Adipocyte (in vitro differentiated cells): ENCODE results near the gene FMN2.
"Not testable (repeated sequence)": the region's sequence is repeated elsewhere in the genome, so short reads cannot be mapped to it uniquely, and the experiment has no call there.

ENCODE experiments used
- DNase-seq: peaks from one replicate; pipeline ENCODE4 v3.0.0-alpha.2; 2015; ENCODE audit warnings: low read depth
- H3K27me3 ChIP-seq: replicated peaks from 2 replicates; pipeline ENCODE4 v1.7.0; 2013; ENCODE audit warnings: mild to moderate bottlenecking, low read length, moderate library complexity; ENCODE audit not compliant: control insufficient read depth, insufficient read depth
- H3K36me3 ChIP-seq: 2 replicates; pipeline ENCODE4 v1.7.0; 2013; ENCODE audit warnings: low read length, mild to moderate bottlenecking, moderate library complexity; ENCODE audit not compliant: control insufficient read depth, insufficient read depth, severe bottlenecking
- H3K4me1 ChIP-seq: 2 replicates; pipeline ENCODE4 v1.7.0; 2013; ENCODE audit warnings: mild to moderate bottlenecking, low read length, moderate library complexity; ENCODE audit not compliant: control insufficient read depth, insufficient read depth
- H3K4me3 ChIP-seq: 2 replicates; pipeline ENCODE4 v1.7.0; 2013; ENCODE audit warnings: mild to moderate bottlenecking, low read length, moderate library complexity
- H3K9ac ChIP-seq: 2 replicates; pipeline ENCODE4 v1.7.0; 2013; ENCODE audit warnings: mild to moderate bottlenecking, low read length, moderate library complexity
- H3K9me3 ChIP-seq: 2 replicates; pipeline ENCODE4 v1.7.0; 2013; ENCODE audit warnings: mild to moderate bottlenecking, low read length, moderate library complexity; ENCODE audit not compliant: control insufficient read depth

FMN2 gene

GRCh38 chr1:240173836-240174235 is 82.2 kb downstream of the FMN2 start:
- H3K4me3 ChIP-seq, result no peak overlapping the region
- H3K9me3 ChIP-seq, result no peaks in the 10 kb centered on the region
- no peaks in the 10 kb centered on the region for H3K36me3 ChIP-seq
- no peaks in the 10 kb centered on the region for H3K27me3 ChIP-seq
- H3K9ac ChIP-seq, result no peak overlapping the region
- peaks cover 6% of the 10 kb centered on the region for H3K4me1 ChIP-seq
- peak; percentile 52 for DNase-seq

GRCh38 chr1:240174734-240175133 is 83.1 kb downstream of the FMN2 start:
- H3K4me3 ChIP-seq, result no peak overlapping the region
- peaks cover 6% of the 10 kb centered on the region for H3K4me1 ChIP-seq
- DNase-seq, result peak; percentile 57
- H3K9ac ChIP-seq, result no peak overlapping the region
- no peaks in the 10 kb centered on the region for H3K27me3 ChIP-seq
- H3K36me3 ChIP-seq, result no peaks in the 10 kb centered on the region
- H3K9me3 ChIP-seq, result no peaks in the 10 kb centered on the region

GRCh38 chr1:240178366-240178765 is 86.7 kb downstream of the FMN2 start:
- no peaks in the 10 kb centered on the region for H3K27me3 ChIP-seq
- no peaks in the 10 kb centered on the region for H3K36me3 ChIP-seq
- H3K4me1 ChIP-seq, result no peaks in the 10 kb centered on the region
- no peak overlapping the region for H3K4me3 ChIP-seq
- no peak overlapping the region for H3K9ac ChIP-seq
- H3K9me3 ChIP-seq, result no peaks in the 10 kb centered on the region
- no peak for DNase-seq

DNA sequence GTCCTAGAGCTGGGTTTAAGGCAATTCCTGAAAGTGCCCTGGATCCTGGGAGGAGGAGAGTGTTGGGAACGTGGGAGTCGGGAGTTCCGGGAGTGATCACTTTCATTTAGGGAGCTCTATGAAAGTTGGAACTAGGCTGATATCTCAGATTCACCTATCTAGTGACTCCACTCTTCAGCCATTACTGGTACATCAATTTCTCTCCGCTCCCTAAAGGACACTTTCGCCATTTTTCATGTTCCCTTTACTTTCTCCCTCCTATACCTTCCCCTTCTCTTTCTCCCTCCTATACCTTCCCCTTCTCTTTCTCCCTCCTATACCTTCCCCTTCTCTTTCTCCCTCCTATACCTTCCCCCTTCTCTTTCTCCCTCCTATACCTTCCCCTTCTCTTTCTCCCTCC is 93.0 kb downstream of the FMN2 start:
- H3K4me1 ChIP-seq, H3K9ac ChIP-seq, H3K9me3 ChIP-seq, H3K27me3 ChIP-seq, H3K36me3 ChIP-seq, DNase-seq, H3K4me3 ChIP-seq: not testable (repeated sequence)

- DNase-seq, result no peak
Observed at GRCh38 chr1:240188139-240188538, 96.5 kb downstream of the FMN2 start.

DNA sequence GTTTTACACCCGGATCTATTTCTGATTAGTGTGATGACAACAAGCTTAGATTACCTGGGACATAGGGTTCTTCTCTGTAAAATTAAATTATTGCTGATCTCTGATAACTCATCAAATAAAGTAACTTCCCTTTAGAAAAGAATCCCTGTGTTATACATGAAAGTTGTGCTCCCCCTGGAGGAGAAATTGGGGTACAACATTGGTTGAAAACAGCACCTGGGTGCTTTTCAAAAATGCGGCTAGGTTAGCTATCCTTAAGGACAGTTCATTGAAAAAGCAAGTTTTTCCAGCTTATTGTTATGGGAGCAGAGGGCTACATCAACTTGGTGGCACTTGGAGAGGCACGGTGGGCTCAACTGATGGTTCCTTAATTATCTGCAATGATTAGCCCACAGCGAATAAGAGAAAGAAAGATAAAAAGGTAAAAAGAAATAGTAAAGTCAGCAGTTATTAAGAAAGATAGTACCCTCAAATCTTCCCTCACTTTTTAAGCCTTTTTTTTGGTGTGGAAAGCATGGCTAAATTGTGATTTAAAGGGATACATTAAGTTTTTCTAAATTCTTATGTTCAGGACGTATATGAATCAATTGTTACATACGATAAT is 97.8 kb downstream of the FMN2 start:
- H3K9ac ChIP-seq, result no peak overlapping the region
- no peaks in the 10 kb centered on the region for H3K9me3 ChIP-seq
- DNase-seq, result peak; percentile 79
- peaks cover 18% of the 10 kb centered on the region for H3K4me1 ChIP-seq
- H3K4me3 ChIP-seq, result no peak overlapping the region
- no peaks in the 10 kb centered on the region for H3K36me3 ChIP-seq
- H3K27me3 ChIP-seq, result no peaks in the 10 kb centered on the region

More at GRCh38 chr1:240188139-240188538, 96.5 kb downstream of the FMN2 start:
- H3K9me3 ChIP-seq, result no peaks in the 10 kb centered on the region
- H3K9ac ChIP-seq, result no peak overlapping the region
- peaks cover 6% of the 10 kb centered on the region for H3K4me1 ChIP-seq
- H3K36me3 ChIP-seq, result no peaks in the 10 kb centered on the region
- H3K4me3 ChIP-seq, result no peak overlapping the region
- no peaks in the 10 kb centered on the region for H3K27me3 ChIP-seq

GRCh38 chr1:240190881-240191401 is 99.3 kb downstream of the FMN2 start:
- H3K27me3 ChIP-seq, result no peaks in the 10 kb centered on the region
- H3K9ac ChIP-seq, result no peak overlapping the region
- DNase-seq, result peak; percentile 95
- H3K36me3 ChIP-seq, result no peaks in the 10 kb centered on the region
- no peaks in the 10 kb centered on the region for H3K9me3 ChIP-seq
- peak overlapping the region; percentile 39 for H3K4me3 ChIP-seq
- H3K4me1 ChIP-seq, result peaks cover 20% of the 10 kb centered on the region

DNA sequence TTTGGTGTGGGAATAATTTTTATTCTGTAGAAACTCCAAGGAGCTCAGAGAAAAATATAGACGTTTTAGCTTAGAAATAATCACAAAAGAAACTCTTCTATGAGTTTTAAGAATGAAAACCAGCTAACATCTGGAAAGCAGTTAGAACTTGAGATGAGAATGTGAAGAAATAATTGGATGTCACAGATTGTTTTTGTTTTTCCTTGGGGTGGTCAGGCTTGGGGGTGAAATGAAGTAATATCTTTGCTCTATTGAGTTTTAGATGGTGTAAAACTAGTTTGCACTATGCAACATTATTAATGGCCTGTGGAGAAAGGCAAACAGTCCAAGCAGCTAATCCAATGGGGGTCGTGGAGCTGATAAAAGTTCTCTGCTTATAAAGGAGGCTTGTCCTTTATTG is 101.2 kb downstream of the FMN2 start:
- no peaks in the 10 kb centered on the region for H3K36me3 ChIP-seq
- no peak for DNase-seq

DNA sequence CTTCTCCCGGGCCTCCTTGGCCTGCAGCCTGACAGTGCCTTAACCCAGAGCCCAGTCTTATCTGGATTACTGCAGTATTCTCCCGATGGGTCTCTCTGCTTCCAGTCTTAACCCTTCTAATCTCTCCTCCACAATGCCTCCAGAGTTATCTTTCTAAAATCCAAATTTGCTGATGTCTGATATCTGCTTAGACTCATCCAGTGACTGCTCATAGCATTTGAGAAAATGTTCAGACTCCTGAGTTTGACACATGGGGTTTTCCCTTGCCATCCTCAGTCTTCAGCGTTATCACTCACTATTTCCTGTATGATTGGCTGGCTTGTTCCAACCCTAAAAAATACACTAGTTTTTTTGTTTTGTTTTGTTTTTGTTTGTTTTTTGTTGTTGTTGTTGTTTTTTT is 102.0 kb downstream of the FMN2 start:
- H3K4me3 ChIP-seq, result no peak overlapping the region
- no peaks in the 10 kb centered on the region for H3K27me3 ChIP-seq
- H3K9ac ChIP-seq, result peak overlapping the region; percentile 6
- peaks cover 20% of the 10 kb centered on the region for H3K4me1 ChIP-seq
- no peak for DNase-seq
- H3K9me3 ChIP-seq, result no peaks in the 10 kb centered on the region
- H3K36me3 ChIP-seq, result no peaks in the 10 kb centered on the region

More for the DNA sequence above, 101.2 kb downstream of the FMN2 start:
- Histone ChIP-seq H3K4me1 (peaks cover 20% of the 10 kb centered on the region), H3K9ac (no peak overlapping the region), H3K4me3 (no peak overlapping the region), H3K27me3 (no peaks in the 10 kb centered on the region), H3K9me3 (no peaks in the 10 kb centered on the region)

DNA sequence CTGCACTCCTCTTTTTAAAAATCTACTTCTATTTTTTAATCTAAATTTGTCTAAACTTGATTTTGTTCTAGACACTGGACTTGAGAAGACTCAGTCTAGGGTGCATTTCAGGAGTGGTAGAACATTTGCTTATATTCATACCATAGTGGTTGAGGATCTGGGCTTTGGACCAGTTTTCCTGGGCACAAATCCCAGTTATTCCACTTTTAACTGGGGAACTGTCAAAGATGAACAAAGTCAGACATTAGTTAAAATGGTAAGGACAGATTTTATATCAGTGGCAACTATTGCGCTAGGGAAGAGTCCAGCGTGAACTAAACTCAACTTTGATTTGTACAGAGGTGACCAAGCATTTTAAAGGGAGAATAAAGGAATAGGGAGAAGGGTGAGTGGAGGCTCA is 102.4 kb downstream of the FMN2 start:
- no peaks in the 10 kb centered on the region for H3K9me3 ChIP-seq
- H3K27me3 ChIP-seq, result no peaks in the 10 kb centered on the region
- peak overlapping the region; percentile 6 for H3K9ac ChIP-seq
- peaks cover 20% of the 10 kb centered on the region for H3K4me1 ChIP-seq
- no peaks in the 10 kb centered on the region for H3K36me3 ChIP-seq
- H3K4me3 ChIP-seq, result no peak overlapping the region
- peak; percentile 48 for DNase-seq

DNA sequence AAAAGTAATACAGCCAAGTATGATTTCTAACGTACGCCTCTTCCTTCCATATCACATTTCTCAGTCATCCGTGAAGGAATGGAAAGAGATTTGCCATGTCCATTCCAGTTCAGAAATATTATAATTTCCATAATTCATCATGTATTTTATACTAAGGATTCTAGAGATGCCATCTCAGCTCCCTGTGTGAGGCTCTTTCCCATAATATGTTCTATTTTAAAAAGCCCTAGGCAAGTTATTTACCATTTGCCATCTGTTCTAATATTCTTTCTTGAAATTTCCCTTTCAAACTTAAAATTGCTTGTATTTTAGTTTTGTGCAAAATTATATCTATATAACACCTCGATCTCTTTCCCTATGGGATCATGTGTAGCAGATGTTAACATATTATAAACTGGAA is 106.7 kb downstream of the FMN2 start:
- Histone ChIP-seq H3K9me3 (peaks cover 13% of the 10 kb centered on the region), H3K9ac (no peak overlapping the region), H3K4me1 (peaks cover 12% of the 10 kb centered on the region), H3K4me3 (no peak overlapping the region), H3K36me3 (no peaks in the 10 kb centered on the region), H3K27me3 (no peaks in the 10 kb centered on the region)
- no peak for DNase-seq
